Measurements from ENCODE around the gene SLC5A1. TPM values are rescaled to one million over a fixed set of nuclear protein-coding genes. Genes with fewer than 3 reads are reported as not detected.
"Not testable (repeated sequence)": the region's sequence is repeated elsewhere in the genome, so short reads cannot be mapped to it uniquely, and the experiment has no call there.

The SLC5A1 gene
- total RNA-seq, 1 donor from 2014 or later: 1.1 TPM

GRCh38 chr22:32158712-32159533, 115.9 kb downstream of the SLC5A1 start, which contains the start of gene C22orf42:
C22orf42 (minus strand) TSS chr22:32159303; CDS start chr22:32159215, 88 bp downstream.
- no peaks in the 10 kb centered on the region for H3K36me3 Mint-ChIP-seq
- H3K27me3 Mint-ChIP-seq: peaks cover 35% of the 10 kb centered on the region
- no peaks in the 10 kb centered on the region for H3K9me3 Mint-ChIP-seq
- no peak for DNase-seq (ENCODE audit: extremely low spot score, unreplicated experiment)
- no peak within 1 kb of the TSS for H3K27ac Mint-ChIP-seq
- TF ChIP-seq CTCF (conservative IDR thresholded peaks at IDR 0.05): no peak
- no peaks in the 10 kb centered on the region for H3K4me1 Mint-ChIP-seq (ENCODE audit: unreplicated experiment)
- H3K4me3 Mint-ChIP-seq: no peak within 1 kb of the TSS

GRCh38 chr22:32160411-32160810, 117.3 kb downstream of the SLC5A1 start:
- not testable (repeated sequence) for H3K4me1 Mint-ChIP-seq (ENCODE audit: unreplicated experiment); H3K27ac Mint-ChIP-seq; H3K9me3 Mint-ChIP-seq; DNase-seq (ENCODE audit: extremely low spot score, unreplicated experiment); H3K4me3 Mint-ChIP-seq; H3K36me3 Mint-ChIP-seq
- peaks cover 32% of the 10 kb centered on the region for H3K27me3 Mint-ChIP-seq

Other genes with a start within 250 kb of the SLC5A1 start
- 97.5 and 110 TPM in 2 replicates for gene YWHAH, start 98.7 kb upstream of the SLC5A1 start, total RNA-seq (ENCODE audit: low replicate concordance)
- gene C22orf42, start 116.0 kb downstream of the SLC5A1 start, total RNA-seq (ENCODE audit: low replicate concordance): 2.1 and 4.6 TPM in 2 replicates
- gene RFPL2, start 161.8 kb downstream of the SLC5A1 start, total RNA-seq (ENCODE audit: low replicate concordance): 0.43 and 0.69 TPM in 2 replicates
- 0.82 and 1.2 TPM in 2 replicates for gene SLC5A4, start 212.1 kb downstream of the SLC5A1 start, total RNA-seq (ENCODE audit: low replicate concordance)